Thyroid gland (tissue), 4 donors: ENCODE measurements around the gene NOX4.
"Not testable (repeated sequence)": the region's sequence is repeated elsewhere in the genome, so short reads cannot be mapped to it uniquely, and the experiment has no call there.

Source experiments
- POLR2A ChIP-seq, 2 donors: fragments of 450-650 bp; IDR thresholded peaks; one replicate each; pipeline ENCODE4 v1.6.1; 2017; ENCODE audit warnings: antibody characterized with exemption in 2 of 2, mild to moderate bottlenecking in 2 of 2, moderate library complexity in 1 of 2
- TF ChIP-seq, protein P1 (sequence below), 6 experiments: fragments of 200-600 bp in 3 of 6; fragments of 450-650 bp in 3 of 6; sonication (generic) in 3 of 6; IDR thresholded peaks; one replicate each; pipeline ENCODE4 v1.5.1; 2016 to 2019; ENCODE audit warnings: antibody characterized with exemption in 6 of 6, mild to moderate bottlenecking in 2 of 6, inconsistent platforms in 1 of 6, moderate library complexity in 1 of 6

DNA sequence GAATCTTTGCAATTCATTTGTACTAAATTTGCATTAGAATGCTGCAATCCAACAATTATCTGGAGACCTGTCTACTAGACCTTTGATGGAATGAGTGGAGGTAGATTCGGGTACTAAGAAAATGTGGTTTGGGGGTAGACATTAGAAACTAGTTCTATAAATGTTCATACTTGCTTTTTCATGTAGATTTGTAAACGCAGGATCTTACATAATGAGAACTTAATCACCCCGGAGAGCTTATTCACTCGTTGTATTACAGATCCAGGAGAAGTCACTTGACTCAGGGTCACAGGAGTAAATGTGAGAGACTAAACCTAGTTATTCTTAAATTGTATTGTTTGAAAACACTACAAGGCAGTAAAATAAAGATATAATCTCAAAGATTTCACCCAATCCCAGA lies 159.2 kb downstream of the NOX4 start:
- TF ChIP-seq POLR2A (IDR thresholded peaks at IDR 0.05): not testable (repeated sequence)
- TF ChIP-seq, protein P1, sequence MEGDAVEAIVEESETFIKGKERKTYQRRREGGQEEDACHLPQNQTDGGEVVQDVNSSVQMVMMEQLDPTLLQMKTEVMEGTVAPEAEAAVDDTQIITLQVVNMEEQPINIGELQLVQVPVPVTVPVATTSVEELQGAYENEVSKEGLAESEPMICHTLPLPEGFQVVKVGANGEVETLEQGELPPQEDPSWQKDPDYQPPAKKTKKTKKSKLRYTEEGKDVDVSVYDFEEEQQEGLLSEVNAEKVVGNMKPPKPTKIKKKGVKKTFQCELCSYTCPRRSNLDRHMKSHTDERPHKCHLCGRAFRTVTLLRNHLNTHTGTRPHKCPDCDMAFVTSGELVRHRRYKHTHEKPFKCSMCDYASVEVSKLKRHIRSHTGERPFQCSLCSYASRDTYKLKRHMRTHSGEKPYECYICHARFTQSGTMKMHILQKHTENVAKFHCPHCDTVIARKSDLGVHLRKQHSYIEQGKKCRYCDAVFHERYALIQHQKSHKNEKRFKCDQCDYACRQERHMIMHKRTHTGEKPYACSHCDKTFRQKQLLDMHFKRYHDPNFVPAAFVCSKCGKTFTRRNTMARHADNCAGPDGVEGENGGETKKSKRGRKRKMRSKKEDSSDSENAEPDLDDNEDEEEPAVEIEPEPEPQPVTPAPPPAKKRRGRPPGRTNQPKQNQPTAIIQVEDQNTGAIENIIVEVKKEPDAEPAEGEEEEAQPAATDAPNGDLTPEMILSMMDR (IDR thresholded peaks at IDR 0.05): not testable (repeated sequence)
